Activated CD8-positive, alpha-beta memory T cell treated with anti-CD3 and anti-CD28 coated beads, Interleukin-2, amount 50 U/mL, for 1 hour (primary cell): ENCODE measurements around the gene PDGFD.

ENCODE experiments used
- DNase-seq: peaks from one replicate; pipeline ENCODE4 v3.0.0-alpha.2; 2020; ENCODE audit errors: extremely low read depth

Gene PDGFD

DNA sequence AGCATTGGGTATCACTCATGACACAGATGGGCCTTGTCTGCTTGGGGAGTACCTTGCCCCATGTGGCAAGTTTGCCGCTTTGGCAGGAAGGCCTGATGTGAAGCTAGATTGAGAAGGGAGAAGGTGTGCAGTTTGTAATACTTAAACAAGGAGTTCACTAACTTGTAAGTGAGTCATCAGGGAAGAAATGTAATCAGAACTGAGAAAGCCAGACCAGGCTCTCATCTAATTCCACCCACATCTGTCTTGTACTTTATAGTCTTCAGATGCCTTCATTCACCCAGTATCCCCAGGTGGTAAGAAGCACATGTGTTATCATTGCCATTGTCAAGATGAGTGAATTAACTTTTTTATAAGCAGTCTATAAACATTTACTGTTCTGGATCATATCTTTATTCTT, 243.5 kb downstream of the PDGFD start:
- DNase-seq, result no peak

- no peak for DNase-seq
Observed at GRCh38 chr11:103910721-103911120, 253.2 kb downstream of the PDGFD start.

DNA sequence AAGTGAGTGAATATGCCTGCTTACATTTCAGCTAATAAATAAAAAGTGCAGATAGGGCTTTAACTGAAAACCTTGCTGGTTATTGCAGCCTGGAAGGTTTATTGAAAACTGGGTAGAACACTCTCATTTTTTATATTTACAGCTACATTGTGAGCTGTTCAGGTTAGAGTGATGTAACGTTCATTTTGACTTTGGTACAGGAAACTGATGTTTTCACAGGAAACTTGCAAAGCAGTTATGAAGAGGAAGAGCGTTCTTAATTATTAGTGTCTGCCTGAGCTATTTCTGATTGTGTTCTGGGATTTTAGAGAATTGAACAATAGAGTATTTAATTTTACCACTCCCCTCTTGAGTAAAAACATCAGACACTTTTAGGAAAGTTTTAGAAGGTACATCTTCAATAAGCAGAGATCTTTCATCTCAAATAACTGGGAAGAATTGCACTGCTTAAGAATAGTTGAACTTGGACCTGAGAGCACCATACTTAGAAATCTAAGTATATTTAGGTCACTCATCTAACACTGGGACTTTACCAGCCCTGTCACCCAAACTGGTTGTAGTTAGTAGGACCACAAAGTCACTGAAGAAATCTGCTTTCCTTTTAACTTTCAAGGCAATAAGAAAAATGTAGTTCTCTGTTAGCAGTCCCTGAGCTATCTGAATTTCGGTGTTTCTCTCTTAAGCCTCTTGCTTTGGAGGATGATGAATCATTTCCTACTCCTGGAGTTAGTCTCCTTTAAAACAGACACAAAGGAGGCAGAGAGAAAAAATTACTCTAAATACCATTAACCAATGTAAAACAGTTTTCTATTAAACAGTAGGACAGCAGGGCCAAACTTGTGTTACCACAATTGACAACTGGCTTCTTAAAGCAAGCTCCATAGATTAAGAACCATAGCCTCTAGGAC, 256.1 kb downstream of the PDGFD start:
- DNase-seq, result no peak

DNA sequence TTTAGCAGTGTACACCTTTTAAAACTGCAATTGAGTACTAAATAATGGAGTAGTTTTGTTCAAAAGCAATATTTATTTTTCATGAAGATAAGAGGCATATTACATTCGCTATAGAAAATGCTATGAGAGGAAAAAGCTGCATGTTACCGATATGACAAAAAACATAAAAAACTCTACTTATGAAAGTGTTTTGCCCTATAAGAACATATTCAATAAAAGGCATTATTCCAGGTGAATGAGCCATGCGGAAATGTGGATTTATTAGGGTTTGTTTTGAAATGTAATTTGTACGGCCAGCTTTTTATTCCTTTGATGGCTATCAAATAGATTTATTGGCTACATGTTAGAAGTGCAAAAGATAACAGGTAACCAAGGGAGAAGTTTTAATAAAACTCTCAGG, 256.8 kb downstream of the PDGFD start:
- no peak for DNase-seq

DNA sequence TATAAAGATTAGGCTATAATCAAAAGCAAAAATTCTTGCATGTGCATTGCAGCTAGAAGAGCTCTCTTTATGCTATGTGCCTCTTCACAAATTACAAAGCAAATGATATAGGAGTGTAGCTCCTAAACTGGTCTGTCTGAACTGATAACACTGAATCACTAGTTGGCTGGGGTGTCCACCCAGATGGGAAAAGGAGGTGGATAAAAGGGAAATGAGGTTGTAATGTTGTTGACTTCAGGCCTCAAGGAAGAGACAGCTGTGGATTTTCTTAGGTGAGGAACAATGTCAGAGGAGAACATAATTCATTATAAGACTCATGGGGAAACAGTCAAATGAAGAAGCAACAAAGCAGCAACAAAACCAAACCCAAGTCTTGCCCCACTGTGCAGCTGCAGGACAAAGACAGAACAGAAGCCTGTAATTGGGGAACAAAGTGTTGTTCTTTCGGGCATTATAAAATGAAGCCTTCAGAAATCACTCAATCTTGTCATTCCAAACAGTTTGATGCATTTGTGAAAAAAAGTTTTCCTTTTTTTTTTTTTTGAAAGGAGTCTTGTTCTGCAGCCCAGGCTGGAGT, 257.6 kb downstream of the PDGFD start:
- no peak for DNase-seq

- no peak for DNase-seq
Observed at GRCh38 chr11:103904324-103904667, 259.7 kb downstream of the PDGFD start.

- no peak for DNase-seq
Observed at GRCh38 chr11:103903621-103904323, 260.2 kb downstream of the PDGFD start.

DNA sequence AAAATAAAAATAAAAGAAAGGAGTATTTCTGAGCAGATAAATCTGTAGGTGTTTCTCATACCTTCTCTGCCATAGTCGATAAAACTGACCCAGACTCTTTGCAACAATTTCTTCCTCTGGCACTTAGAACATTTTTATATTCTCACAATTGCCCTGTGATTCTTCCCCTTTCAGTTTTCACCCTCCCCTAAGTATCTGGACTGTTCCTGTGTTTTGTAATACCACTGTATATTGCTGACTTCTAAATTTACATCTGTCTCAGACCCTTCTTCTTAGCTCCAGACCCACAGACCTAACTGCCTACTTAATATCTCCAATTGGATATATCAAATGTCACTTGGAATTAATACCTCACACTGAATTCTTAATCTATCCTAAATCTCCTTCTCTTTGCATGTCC, 261.0 kb downstream of the PDGFD start:
- DNase-seq, result no peak

GRCh38 chr11:103901656-103902055, 262.3 kb downstream of the PDGFD start:
- DNase-seq, result no peak

- DNase-seq, result no peak
Observed at GRCh38 chr11:103898577-103899336, 265.2 kb downstream of the PDGFD start.

- no peak for DNase-seq
Observed at GRCh38 chr11:103898065-103898464, 265.9 kb downstream of the PDGFD start.

GRCh38 chr11:103897160-103897936, 266.6 kb downstream of the PDGFD start:
- DNase-seq, result no peak

- no peak for DNase-seq
Observed at GRCh38 chr11:103895106-103895505, 268.8 kb downstream of the PDGFD start.

DNA sequence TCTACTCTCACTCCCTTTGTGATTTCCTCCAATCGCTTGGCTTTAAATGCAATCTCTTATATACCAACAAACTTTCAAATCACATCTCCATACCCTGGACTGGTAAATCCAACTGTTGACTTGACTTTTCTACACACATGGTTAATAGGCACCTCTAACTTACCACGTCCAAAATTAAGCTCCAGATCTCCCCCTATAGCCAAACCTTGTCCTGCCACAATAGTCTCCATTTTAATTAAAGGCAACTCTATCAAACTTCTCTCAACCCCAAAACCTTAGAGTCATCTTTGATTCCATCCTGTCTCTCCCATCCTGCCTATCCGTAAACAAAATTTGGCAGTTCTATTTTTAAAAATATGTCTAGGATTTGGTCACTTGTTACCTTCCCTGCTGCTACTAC, 269.3 kb downstream of the PDGFD start:
- no peak for DNase-seq

- DNase-seq, result no peak
Observed at GRCh38 chr11:103894034-103894433, 269.9 kb downstream of the PDGFD start.

GRCh38 chr11:103893371-103893770, 270.6 kb downstream of the PDGFD start:
- DNase-seq, result no peak

DNA sequence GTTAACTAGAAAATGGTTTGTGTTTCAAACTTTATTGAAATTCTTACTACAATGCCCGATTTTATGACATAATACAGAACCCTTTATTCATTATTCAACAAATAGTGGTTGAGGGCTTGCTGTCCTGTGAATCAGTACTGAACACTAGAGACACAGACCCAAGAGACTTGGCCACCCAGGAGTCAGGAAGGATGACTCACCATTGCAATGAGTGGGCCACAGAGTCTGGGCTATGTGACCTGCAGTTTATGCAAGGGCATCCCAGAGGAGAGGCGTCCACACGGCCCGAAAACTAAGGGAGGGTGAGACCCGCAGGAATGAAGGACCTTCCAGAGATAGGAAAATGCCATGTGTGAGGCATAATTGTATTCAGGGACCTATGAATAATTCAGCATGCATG, 271.3 kb downstream of the PDGFD start:
- DNase-seq, result no peak

- DNase-seq, result no peak
Observed at GRCh38 chr11:103890654-103891053, 273.3 kb downstream of the PDGFD start.

GRCh38 chr11:103889679-103890078, 274.3 kb downstream of the PDGFD start:
- no peak for DNase-seq

DNA sequence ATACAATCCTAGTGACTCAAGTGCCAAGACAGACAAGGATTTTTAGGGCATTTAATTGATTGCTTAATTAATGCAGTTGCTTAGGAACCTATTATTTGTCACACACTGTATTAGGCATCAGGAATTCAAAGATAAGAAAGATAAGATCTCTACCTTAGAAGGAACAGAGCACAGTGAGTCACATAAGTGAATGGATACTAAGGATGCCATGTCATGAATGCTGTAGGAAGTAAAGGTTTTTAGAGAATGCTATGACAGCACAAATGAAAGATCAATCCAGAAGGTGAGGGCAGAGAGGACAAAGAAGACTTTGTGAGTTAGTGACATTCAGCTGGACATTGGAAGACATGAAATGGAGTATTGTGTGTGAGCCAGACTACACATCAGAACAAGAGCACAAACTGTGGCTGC, 275.4 kb downstream of the PDGFD start:
- DNase-seq, result no peak

- DNase-seq, result no peak
Observed at GRCh38 chr11:103887001-103887658, 276.8 kb downstream of the PDGFD start.
